ENCODE results near the gene AGFG1. TPM values are rescaled to one million over a fixed set of nuclear protein-coding genes. Genes with fewer than 3 reads are reported as not detected.

The AGFG1 gene
- total RNA-seq, 1 experiment from 2014 or later, result 116 TPM

DNA sequence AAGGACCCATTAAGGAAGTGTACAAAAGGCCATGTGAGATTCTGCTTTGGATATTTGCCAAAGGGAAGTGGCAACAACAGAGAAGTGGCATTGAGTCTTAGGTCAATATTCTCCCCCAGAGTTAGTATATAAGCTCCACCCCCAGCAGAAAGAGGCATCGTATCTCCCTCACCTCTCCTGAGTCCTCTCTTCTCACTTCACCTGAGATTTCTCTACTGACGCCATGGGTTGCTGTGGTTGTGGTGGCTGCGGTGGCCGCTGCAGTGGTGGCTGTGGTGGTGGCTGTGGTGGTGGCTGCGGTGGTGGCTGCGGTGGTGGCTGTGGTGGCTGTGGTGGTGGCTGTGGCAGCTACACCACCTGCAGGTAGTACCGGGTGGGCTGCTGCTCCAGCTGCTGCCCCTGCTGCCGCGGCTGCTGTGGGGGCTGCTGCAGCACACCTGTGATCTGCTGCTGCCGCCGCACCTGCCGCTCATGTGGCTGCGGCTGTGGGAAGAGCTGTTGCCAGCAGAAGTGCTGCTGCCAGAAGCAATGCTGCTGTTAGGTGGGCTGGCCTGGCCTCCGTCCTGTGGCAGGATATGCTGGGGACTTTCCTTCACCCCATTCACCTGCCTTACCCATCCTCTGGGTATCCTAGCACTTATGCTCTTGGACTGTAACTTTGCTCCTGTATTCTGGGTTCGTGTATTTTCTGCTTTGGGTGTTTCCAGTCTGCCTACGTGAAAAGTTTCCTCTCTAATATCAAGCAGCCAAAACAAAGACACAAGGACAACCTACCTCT, 136.8 kb downstream of the AGFG1 start:
- no peaks in the 10 kb centered on the region for H3K27me3 ChIP-seq (ENCODE audit: control insufficient read depth, insufficient read depth, low read length)
- H3K36me3 ChIP-seq (replicated peaks; ENCODE audit: control insufficient read depth, insufficient read depth, low read length), result no peaks in the 10 kb centered on the region
- H3K4me3 ChIP-seq (ENCODE audit: insufficient read depth, low read depth, low read length), result no peak overlapping the region
- DNase-seq, result no peak

GRCh38 chr2:227610123-227610522, 138.2 kb downstream of the AGFG1 start:
- DNase-seq, result no peak
- H3K36me3 ChIP-seq (replicated peaks; ENCODE audit: control insufficient read depth, insufficient read depth, low read length), result no peaks in the 10 kb centered on the region
- no peaks in the 10 kb centered on the region for H3K27me3 ChIP-seq (ENCODE audit: control insufficient read depth, insufficient read depth, low read length)
- no peak overlapping the region for H3K4me3 ChIP-seq (ENCODE audit: insufficient read depth, low read depth, low read length)

Other genes starting within 250 kb of the AGFG1 start
- gene MFF, start 146.9 kb upstream of the AGFG1 start, total RNA-seq (2014; rRNA removed; shearing (Covaris generic)), result 90.7 and 104 TPM in 2 replicates
- not detected in 2 replicates for gene TM4SF20, start 92.8 kb upstream of the AGFG1 start, total RNA-seq (2014; rRNA removed; shearing (Covaris generic))
- not detected in 2 replicates for gene SCYGR1, start 84.2 kb upstream of the AGFG1 start, total RNA-seq (2014; rRNA removed; shearing (Covaris generic))
- not detected in 2 replicates for gene SCYGR2, start 126.7 kb downstream of the AGFG1 start, total RNA-seq (2014; rRNA removed; shearing (Covaris generic))
- not detected in 2 replicates for gene SCYGR3, start 142.7 kb downstream of the AGFG1 start, total RNA-seq (2014; rRNA removed; shearing (Covaris generic))
- gene SCYGR4, start 145.3 kb downstream of the AGFG1 start, total RNA-seq (2014; rRNA removed; shearing (Covaris generic)), result not detected in 2 replicates
- not detected in 2 replicates for gene SCYGR5, start 194.6 kb downstream of the AGFG1 start, total RNA-seq (2014; rRNA removed; shearing (Covaris generic))
- gene SLC19A3, start 245.9 kb downstream of the AGFG1 start, total RNA-seq (2014; rRNA removed; shearing (Covaris generic)), result 1.1 and 1.7 TPM in 2 replicates

Measured in H7 (cell line).